Mesothelial cell of epicardium (in vitro differentiated cells): ENCODE data around the gene ZSCAN22. TPM values are rescaled to one million over a fixed set of nuclear protein-coding genes. Genes with fewer than 3 reads are reported as not detected.
"Not testable (repeated sequence)": the region's sequence is repeated elsewhere in the genome, so short reads cannot be mapped to it uniquely, and the experiment has no call there.

Source experiments
- DNase-seq, 2 experiments: peaks; one replicate each; pipeline ENCODE4 v3.0.0; 2021; ENCODE audit warnings: low spot score in 2 of 2; ENCODE audit not compliant: unreplicated experiment in 2 of 2
- H3K27ac Mint-ChIP-seq: 2 replicates; pipeline ENCODE4 v1.8.0; 2021; ENCODE audit warnings: mixed read lengths
- H3K27me3 Mint-ChIP-seq: 2 replicates; pipeline ENCODE4 v1.8.0; 2021; ENCODE audit warnings: low read depth, mixed read lengths
- H3K36me3 Mint-ChIP-seq: 2 replicates; pipeline ENCODE4 v1.8.0; 2021; ENCODE audit warnings: mixed read lengths
- H3K4me1 Mint-ChIP-seq: 2 replicates; pipeline ENCODE4 v1.8.0; 2021; ENCODE audit warnings: mixed read lengths
- H3K4me3 Mint-ChIP-seq: 2 replicates; pipeline ENCODE4 v1.8.0; 2021; ENCODE audit warnings: mild to moderate bottlenecking, moderate library complexity, mixed read lengths
- H3K9me3 Mint-ChIP-seq: 2 replicates; pipeline ENCODE4 v1.8.0; 2021; ENCODE audit warnings: mixed read lengths
- CTCF ChIP-seq: fragments of 200-600 bp; sonication (generic); IDR thresholded peaks from one replicate; pipeline ENCODE4 v1.5.0; 2021; ENCODE audit warnings: antibody characterized with exemption; ENCODE audit not compliant: unreplicated experiment
- total RNA-seq: library from RNA; stranded (reverse); gene quantifications from 3 replicates; pipeline ENCODE4 v1.2.1, GENCODE V29; 2021

Gene ZSCAN22
- total RNA-seq, 1 donor from 2014 or later: 3.8 TPM

GRCh38 chr19:58338336-58338735 is 11.5 kb downstream of the ZSCAN22 start:
- Mint-ChIP-seq H3K27ac (no peak overlapping the region), H3K27me3 (no peaks in the 10 kb centered on the region), H3K4me1 (no peaks in the 10 kb centered on the region), H3K4me3 (no peak overlapping the region), H3K36me3 (peaks cover 36% of the 10 kb centered on the region), H3K9me3 (peaks cover 2% of the 10 kb centered on the region)
- no peak for TF ChIP-seq CTCF
- DNase-seq: no peak

- H3K27me3 Mint-ChIP-seq: no peaks in the 10 kb centered on the region
- H3K4me1 Mint-ChIP-seq: no peaks in the 10 kb centered on the region
- H3K4me3 Mint-ChIP-seq: no peak overlapping the region
- H3K27ac Mint-ChIP-seq: no peak overlapping the region
- no peak for TF ChIP-seq CTCF
- peaks cover 36% of the 10 kb centered on the region for H3K36me3 Mint-ChIP-seq
- peaks cover 2% of the 10 kb centered on the region for H3K9me3 Mint-ChIP-seq
- no peak for DNase-seq
Measured at GRCh38 chr19:58338825-58339558, 12.2 kb downstream of the ZSCAN22 start.

GRCh38 chr19:58345558-58345957 is 18.8 kb downstream of the ZSCAN22 start:
- peak overlapping the region; percentile 76 for H3K4me3 Mint-ChIP-seq
- no peak for TF ChIP-seq CTCF
- peaks cover 16% of the 10 kb centered on the region for H3K4me1 Mint-ChIP-seq
- H3K9me3 Mint-ChIP-seq: no peaks in the 10 kb centered on the region
- H3K27me3 Mint-ChIP-seq: peaks cover 31% of the 10 kb centered on the region
- no peak overlapping the region for H3K27ac Mint-ChIP-seq
- no peak for DNase-seq
- H3K36me3 Mint-ChIP-seq: peaks cover 13% of the 10 kb centered on the region

- Mint-ChIP-seq H3K27ac (peak overlapping the region; percentile 53), H3K9me3 (no peaks in the 10 kb centered on the region), H3K36me3 (peaks cover 8% of the 10 kb centered on the region), H3K27me3 (peaks cover 31% of the 10 kb centered on the region), H3K4me3 (peak overlapping the region; percentile 90), H3K4me1 (peaks cover 16% of the 10 kb centered on the region)
- TF ChIP-seq CTCF: no peak
- peak; percentile 56 to 79 for DNase-seq
Measured at GRCh38 chr19:58346961-58347929, 20.5 kb downstream of the ZSCAN22 start.

GRCh38 chr19:58348080-58348479 is 21.3 kb downstream of the ZSCAN22 start:
- Mint-ChIP-seq H3K4me3 (peak overlapping the region; percentile 90), H3K27me3 (peaks cover 31% of the 10 kb centered on the region), H3K4me1 (peaks cover 16% of the 10 kb centered on the region)
- not testable (repeated sequence) for H3K9me3 Mint-ChIP-seq, H3K27ac Mint-ChIP-seq, H3K36me3 Mint-ChIP-seq, DNase-seq

GRCh38 chr19:58349590-58349989 is 22.8 kb downstream of the ZSCAN22 start:
- Mint-ChIP-seq H3K27me3 (peaks cover 31% of the 10 kb centered on the region), H3K4me3 (no peak overlapping the region), H3K27ac (no peak overlapping the region)

More at GRCh38 chr19:58349590-58349989, 22.8 kb downstream of the ZSCAN22 start:
- peaks cover 4% of the 10 kb centered on the region for H3K36me3 Mint-ChIP-seq
- H3K4me1 Mint-ChIP-seq: peaks cover 16% of the 10 kb centered on the region
- no peaks in the 10 kb centered on the region for H3K9me3 Mint-ChIP-seq
- no peak for DNase-seq
- TF ChIP-seq CTCF: no peak
